ENCODE results near the gene ITIH1.

Gene ITIH1

GRCh38 chr3:52770496-52771333 lies 6.7 kb upstream of the ITIH1 start, which contains the start of gene NEK4:
Gene NEK4, minus strand, starts transcription at chr3:52770940. Its CDS starts 194 bp downstream, at chr3:52770746.
- TF ChIP-seq TAF1 (IDR thresholded peaks at IDR 0.05; ENCODE audit: borderline replicate concordance, insufficient read depth, low read length) (peak; percentile 87; the same call in 1 of the 2 replicates), REST (IDR thresholded peaks at IDR 0.05; ENCODE audit: insufficient read depth in 1 of 2, low read depth in 2 of 2, low read length in 2 of 2) (no peak), SIN3A (IDR thresholded peaks at IDR 0.05; ENCODE audit: borderline replicate concordance, insufficient read depth, low read length) (no peak), FOXP2 (optimal IDR thresholded peaks at IDR 0.05; ENCODE audit: borderline replicate concordance, extremely low read depth, extremely low read length, insufficient read depth) (peak; percentile 52), POLR2AphosphoS5 (IDR thresholded peaks at IDR 0.05; ENCODE audit: low read depth, low read length) (peak; percentile 93)

DNA sequence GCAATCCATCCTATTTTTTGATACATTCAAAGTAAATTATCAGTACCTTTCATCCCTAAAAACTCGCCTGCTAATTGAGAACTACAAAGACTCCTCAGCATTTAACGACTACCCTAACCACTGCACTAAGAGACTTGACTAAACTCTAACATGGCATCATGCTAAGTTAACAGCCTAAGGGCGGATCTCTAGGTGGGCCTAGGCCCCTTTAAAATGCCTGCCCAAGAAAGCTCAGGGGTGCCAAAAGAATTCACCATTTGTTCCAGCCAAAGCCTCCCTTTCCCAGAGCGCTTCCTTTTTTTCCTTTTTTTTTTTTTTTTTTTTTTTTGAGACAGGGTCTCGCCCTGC lies 6.1 kb upstream of the ITIH1 start:
- TF ChIP-seq SIN3A (IDR thresholded peaks at IDR 0.05; ENCODE audit: borderline replicate concordance, insufficient read depth, low read length) (no peak), FOXP2 (optimal IDR thresholded peaks at IDR 0.05; ENCODE audit: borderline replicate concordance, extremely low read depth, extremely low read length, insufficient read depth) (no peak), REST (IDR thresholded peaks at IDR 0.05; ENCODE audit: insufficient read depth in 1 of 2, low read depth in 2 of 2, low read length in 2 of 2) (no peak), TAF1 (IDR thresholded peaks at IDR 0.05; ENCODE audit: borderline replicate concordance, insufficient read depth, low read length) (no peak), POLR2AphosphoS5 (IDR thresholded peaks at IDR 0.05; ENCODE audit: low read depth, low read length) (no peak)

DNA sequence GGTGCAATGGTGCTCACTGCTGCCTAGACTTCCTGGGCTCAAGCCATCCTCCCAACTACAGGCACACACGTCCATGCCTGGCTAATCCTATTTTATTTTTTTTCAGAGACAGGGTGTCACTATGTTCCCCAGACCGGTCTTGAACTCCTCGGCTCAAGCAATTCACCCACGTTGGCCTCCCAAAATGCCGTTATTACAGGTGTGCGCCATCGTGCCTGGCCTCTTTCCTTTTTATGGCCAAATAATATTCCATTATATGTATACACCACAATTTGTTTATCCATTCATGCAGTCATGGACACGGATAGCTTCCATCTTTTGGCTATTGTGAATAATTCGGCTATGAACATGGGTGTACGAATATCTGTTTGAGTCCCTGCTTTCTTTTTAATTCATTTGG lies 5.7 kb upstream of the ITIH1 start:
- TF ChIP-seq SIN3A (IDR thresholded peaks at IDR 0.05; ENCODE audit: borderline replicate concordance, insufficient read depth, low read length) (no peak), POLR2AphosphoS5 (IDR thresholded peaks at IDR 0.05; ENCODE audit: low read depth, low read length) (no peak), FOXP2 (optimal IDR thresholded peaks at IDR 0.05; ENCODE audit: borderline replicate concordance, extremely low read depth, extremely low read length, insufficient read depth) (no peak), REST (IDR thresholded peaks at IDR 0.05; ENCODE audit: insufficient read depth in 1 of 2, low read depth in 2 of 2, low read length in 2 of 2) (no peak), TAF1 (IDR thresholded peaks at IDR 0.05; ENCODE audit: borderline replicate concordance, insufficient read depth, low read length) (no peak)

GRCh38 chr3:52773361-52774065 lies 3.9 kb upstream of the ITIH1 start:
- TF ChIP-seq POLR2AphosphoS5 (IDR thresholded peaks at IDR 0.05; ENCODE audit: low read depth, low read length) (no peak), REST (IDR thresholded peaks at IDR 0.05; ENCODE audit: insufficient read depth in 1 of 2, low read depth in 2 of 2, low read length in 2 of 2) (no peak), TAF1 (IDR thresholded peaks at IDR 0.05; ENCODE audit: borderline replicate concordance, insufficient read depth, low read length) (no peak), FOXP2 (optimal IDR thresholded peaks at IDR 0.05; ENCODE audit: borderline replicate concordance, extremely low read depth, extremely low read length, insufficient read depth) (no peak), SIN3A (IDR thresholded peaks at IDR 0.05; ENCODE audit: borderline replicate concordance, insufficient read depth, low read length) (no peak)
